Measurements from ENCODE around the gene STAT3.
"Not testable (repeated sequence)": the region's sequence is repeated elsewhere in the genome, so short reads cannot be mapped to it uniquely, and the experiment has no call there.

The STAT3 gene

DNA sequence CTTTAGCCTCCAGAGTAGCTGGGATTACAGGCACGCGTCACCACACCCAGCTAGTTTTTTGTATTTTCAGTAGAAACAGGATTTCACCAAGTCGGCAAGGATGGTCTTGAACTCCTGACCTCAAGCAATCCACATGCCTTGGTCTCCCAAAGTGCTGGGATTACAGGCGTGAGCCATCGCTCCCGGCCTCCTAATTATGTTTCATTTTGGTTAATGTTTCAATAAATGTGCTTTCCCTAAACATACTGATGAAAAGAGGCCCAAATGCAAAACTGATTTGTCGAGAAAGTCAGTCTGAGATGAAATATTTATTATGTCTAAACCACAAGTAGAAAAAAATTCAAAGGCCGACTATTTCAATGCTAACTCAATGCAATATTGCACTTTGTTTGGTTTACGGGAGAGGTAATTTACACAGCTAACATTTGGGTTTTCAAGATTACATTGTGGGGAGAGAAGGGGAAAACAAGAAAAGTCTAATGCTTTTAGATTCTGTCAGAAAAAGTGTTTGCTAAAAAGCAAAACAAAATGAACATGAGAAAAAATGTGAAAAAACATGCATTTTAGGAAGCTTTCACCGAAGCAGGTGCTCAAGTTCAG is 9.8 kb downstream of the STAT3 start:
- ChIA-PET CTCF (interaction anchor here (0.7 to 1.0 kb wide), 2 partner anchors 50 to 82 kb away, joined by 3 to 4 read pairs; no protein-coding TSS in a partner anchor), POLR2A (ENCODE audit: low non-redundant PET) (no interaction called here)
- no peak for DNase-seq (ENCODE audit: low spot score)
- TF ChIP-seq, protein P1, sequence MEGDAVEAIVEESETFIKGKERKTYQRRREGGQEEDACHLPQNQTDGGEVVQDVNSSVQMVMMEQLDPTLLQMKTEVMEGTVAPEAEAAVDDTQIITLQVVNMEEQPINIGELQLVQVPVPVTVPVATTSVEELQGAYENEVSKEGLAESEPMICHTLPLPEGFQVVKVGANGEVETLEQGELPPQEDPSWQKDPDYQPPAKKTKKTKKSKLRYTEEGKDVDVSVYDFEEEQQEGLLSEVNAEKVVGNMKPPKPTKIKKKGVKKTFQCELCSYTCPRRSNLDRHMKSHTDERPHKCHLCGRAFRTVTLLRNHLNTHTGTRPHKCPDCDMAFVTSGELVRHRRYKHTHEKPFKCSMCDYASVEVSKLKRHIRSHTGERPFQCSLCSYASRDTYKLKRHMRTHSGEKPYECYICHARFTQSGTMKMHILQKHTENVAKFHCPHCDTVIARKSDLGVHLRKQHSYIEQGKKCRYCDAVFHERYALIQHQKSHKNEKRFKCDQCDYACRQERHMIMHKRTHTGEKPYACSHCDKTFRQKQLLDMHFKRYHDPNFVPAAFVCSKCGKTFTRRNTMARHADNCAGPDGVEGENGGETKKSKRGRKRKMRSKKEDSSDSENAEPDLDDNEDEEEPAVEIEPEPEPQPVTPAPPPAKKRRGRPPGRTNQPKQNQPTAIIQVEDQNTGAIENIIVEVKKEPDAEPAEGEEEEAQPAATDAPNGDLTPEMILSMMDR (conservative IDR thresholded peaks at IDR 0.05; ENCODE audit: low read depth), result no peak
- no peak overlapping the region for H3K27ac ChIP-seq

DNA sequence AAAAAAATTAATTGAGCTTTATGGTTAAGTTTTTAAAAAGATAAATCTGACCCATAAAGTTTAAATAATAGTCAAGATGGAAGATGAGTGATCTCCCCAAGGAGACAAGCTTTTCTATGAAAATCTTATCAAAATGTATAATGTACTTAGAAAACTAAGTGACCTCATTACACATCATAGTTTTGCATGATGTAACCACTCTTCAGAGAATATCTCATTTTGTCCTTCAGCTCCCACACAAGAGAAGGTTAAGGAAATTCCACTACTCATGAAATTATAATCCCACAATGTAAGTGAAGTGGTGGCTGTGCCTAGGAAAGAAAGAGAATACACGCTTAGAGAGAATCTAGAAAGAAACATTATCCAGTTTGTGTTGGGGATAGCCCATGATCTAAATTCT is 14.3 kb downstream of the STAT3 start:
- POLR2A ChIA-PET (ENCODE audit: low non-redundant PET), result no interaction called here

DNA sequence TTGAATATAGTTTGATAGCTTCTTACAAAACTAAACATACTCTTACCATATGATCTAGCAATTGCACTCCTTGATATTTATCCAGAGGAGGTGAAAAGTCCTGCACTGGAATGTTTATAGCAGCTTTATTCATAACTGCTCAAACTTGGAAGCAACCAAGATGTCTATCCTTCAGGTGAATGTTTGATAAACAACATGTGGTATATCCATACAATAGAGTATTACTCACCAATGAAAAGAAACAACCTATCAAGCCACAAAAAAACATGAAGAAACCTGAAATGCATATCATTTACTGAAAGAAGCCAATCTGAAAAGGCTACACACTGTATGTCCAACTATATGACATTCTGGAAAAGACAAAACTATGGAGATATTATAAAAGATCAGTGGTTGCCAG is 16.1 kb downstream of the STAT3 start:
- ChIA-PET POLR2A (ENCODE audit: low non-redundant PET) (no interaction called here), CTCF (interaction anchor here (0.8 kb wide), 1 partner anchor 195 kb away, joined by 3 read pairs; no protein-coding TSS in a partner anchor)
- H3K27ac ChIP-seq, result no peak overlapping the region
- no peak for DNase-seq (ENCODE audit: low spot score)
- TF ChIP-seq, protein P1 (conservative IDR thresholded peaks at IDR 0.05; ENCODE audit: low read depth), result no peak

More for the DNA sequence above, 14.3 kb downstream of the STAT3 start:
- no peak overlapping the region for H3K27ac ChIP-seq
- TF ChIP-seq, protein P1 (conservative IDR thresholded peaks at IDR 0.05; ENCODE audit: low read depth), result no peak
- CTCF ChIA-PET, result interaction anchor here (0.7 kb wide), 1 partner anchor 324 kb away, joined by 4 read pairs; no protein-coding TSS in a partner anchor
- DNase-seq (ENCODE audit: low spot score), result no peak

DNA sequence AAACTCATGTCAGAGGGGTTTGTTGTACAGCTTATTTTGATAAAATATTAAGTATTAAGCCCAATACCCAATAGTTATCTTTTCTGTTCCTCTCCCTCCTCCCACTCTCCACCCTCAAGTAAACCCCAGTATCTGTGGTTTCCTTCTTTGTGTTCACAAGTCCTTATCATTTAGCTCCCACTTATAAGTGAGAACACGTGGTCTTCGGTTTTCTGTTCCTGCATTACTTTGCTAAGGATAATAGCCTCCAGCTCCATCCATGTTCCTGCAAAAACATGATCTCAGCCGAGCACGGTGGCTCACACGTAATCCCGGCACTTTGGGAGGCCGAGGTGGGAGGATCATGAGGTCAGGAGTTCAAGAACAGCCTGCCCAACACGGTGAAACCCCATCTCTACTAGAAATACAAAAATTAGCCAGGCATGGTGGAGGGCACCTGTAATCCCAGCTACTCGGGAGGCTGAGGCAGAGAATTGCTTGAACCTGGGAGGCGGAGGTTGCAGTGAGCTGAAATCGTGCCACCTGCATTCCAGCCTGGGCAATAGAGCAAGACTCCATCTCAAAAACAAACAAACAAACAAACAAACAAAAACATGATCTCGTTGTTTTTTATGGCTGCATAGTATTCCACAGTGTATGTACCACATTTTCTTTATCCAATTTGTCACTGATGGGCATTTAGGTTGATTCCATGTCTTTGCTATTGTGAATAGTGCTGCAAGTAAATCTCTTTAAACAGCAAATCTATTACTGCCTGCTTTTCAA is 19.3 kb downstream of the STAT3 start:
- H3K27ac ChIP-seq; CTCF ChIA-PET; POLR2A ChIA-PET (ENCODE audit: low non-redundant PET); DNase-seq (ENCODE audit: low spot score): not testable (repeated sequence)

DNA sequence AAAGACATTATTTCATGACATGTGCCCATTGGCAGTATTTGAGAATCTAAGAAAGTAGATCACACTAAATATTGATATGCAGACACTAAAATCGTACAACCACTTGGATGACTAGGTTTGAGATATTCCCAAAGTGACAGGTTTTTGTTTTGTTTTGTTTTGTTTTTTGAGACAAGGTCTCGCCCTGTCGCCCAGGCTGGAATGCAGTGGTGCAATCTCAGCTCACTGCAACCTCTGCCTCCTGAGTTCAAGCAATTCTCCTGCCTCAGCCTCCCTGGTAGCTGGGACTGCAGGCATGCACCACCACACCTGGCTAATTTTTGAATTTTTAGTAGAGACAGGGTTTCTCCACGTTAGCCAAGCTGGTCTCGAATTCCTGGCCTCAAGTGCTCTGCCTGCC is 19.9 kb downstream of the STAT3 start:
- DNase-seq (ENCODE audit: low spot score); POLR2A ChIA-PET (ENCODE audit: low non-redundant PET); CTCF ChIA-PET; H3K27ac ChIP-seq: not testable (repeated sequence)

DNA sequence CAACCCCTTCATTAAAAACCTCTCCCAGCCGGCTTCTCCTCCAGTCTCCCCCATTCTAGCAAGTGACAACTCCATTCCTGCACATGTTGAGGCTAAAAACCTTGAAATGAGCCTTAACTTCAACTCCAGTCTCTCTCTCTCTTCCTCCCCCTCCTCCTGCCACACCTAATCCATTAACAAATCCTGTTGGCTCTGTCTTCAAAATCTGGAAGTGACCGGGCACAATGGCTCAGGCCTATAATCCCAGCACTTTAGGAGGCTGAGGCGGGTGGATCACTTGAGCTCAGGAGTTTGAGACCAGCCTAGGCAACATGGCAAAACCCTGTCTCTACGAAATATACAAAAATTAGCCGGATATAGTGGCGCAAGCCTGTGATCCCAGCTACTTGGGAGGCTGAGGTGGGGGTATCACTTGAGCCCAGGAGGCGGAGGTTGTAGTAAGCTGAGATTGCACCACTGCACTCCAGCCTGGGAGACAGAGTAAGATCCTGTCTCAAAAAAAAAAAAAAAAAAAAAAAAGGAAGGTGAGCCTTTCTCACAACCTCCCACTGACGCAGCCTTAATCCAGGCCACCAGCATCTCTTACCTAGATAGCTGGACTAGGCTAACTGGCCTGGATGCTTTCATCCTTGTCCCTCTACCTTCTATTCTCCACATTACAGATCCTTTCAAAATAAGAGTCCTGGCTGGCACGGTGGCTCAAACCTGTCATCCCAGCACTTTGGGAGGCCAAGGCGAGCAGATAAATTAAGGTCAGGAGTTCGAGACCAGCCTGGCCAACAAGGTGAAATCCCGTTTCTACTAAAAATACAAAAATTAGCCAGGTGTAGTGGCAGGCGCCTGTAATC is 21.8 kb downstream of the STAT3 start:
- peak overlapping the region; percentile 28; the same call in 1 of the 2 replicates for H3K27ac ChIP-seq
- POLR2A ChIA-PET (ENCODE audit: low non-redundant PET); DNase-seq (ENCODE audit: low spot score): not testable (repeated sequence)
- CTCF ChIA-PET, result interaction anchor here (0.6 kb wide), 1 partner anchor 111 kb away, joined by 3 read pairs; no protein-coding TSS in a partner anchor

DNA sequence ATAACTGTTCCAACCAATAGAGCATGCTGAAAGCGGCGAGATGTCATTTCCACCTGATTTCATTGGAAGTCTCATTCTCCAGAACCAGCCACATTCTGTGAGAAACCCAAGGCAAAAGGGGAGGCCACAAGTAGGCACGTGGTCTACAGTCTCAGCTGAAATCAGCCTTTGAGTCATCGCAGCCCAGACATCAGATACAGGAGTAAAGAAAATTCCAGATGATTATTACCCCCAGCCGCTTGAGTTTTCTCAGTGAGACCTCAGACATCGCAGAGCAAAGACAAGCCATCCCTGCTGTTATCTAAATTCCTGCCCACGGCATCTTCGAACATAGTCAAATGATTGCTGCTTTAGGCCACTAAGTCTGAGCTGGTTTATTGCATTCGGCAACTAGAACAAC is 23.1 kb downstream of the STAT3 start:
- ChIA-PET POLR2A (ENCODE audit: low non-redundant PET) (no interaction called here), CTCF (no interaction called here)
- H3K27ac ChIP-seq, result no peak overlapping the region
- DNase-seq (ENCODE audit: low spot score), result no peak
- TF ChIP-seq, protein P1 (conservative IDR thresholded peaks at IDR 0.05; ENCODE audit: low read depth), result no peak

Measured in RWPE1 (cell line).